ENCODE results near the gene SORCS2.

- TF ChIP-seq, protein P1, sequence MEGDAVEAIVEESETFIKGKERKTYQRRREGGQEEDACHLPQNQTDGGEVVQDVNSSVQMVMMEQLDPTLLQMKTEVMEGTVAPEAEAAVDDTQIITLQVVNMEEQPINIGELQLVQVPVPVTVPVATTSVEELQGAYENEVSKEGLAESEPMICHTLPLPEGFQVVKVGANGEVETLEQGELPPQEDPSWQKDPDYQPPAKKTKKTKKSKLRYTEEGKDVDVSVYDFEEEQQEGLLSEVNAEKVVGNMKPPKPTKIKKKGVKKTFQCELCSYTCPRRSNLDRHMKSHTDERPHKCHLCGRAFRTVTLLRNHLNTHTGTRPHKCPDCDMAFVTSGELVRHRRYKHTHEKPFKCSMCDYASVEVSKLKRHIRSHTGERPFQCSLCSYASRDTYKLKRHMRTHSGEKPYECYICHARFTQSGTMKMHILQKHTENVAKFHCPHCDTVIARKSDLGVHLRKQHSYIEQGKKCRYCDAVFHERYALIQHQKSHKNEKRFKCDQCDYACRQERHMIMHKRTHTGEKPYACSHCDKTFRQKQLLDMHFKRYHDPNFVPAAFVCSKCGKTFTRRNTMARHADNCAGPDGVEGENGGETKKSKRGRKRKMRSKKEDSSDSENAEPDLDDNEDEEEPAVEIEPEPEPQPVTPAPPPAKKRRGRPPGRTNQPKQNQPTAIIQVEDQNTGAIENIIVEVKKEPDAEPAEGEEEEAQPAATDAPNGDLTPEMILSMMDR (conservative IDR thresholded peaks at IDR 0.05; ENCODE audit: low read depth, low read length): no peak
- no peak for TF ChIP-seq EZH2 (IDR thresholded peaks at IDR 0.05; ENCODE audit: borderline replicate concordance, low read depth, low read length, poor library complexity, severe bottlenecking)
Measured at GRCh38 chr4:7710576-7711306, 518.4 kb downstream of the SORCS2 start.

Data from A673 (cell line).